Smooth muscle cell (in vitro differentiated cells): Measurements from ENCODE around the gene AGAP6. TPM values are rescaled to one million over a fixed set of nuclear protein-coding genes. Genes with fewer than 3 reads are reported as not detected.
"Not testable (repeated sequence)": the region's sequence is repeated elsewhere in the genome, so short reads cannot be mapped to it uniquely, and the experiment has no call there.

Experiments
- DNase-seq: peaks from one replicate; lab custom pipeline; 2025; ENCODE audit not compliant: unreplicated experiment; lab: John Stamatoyannopoulos, UW
- H2AFZ ChIP-seq: fragments of 200-600 bp; sonication (generic); 2 replicates; pipeline ENCODE4 v1.6.0; 2016; ENCODE audit warnings: antibody characterized with exemption, low read depth, mild to moderate bottlenecking
- H3F3A ChIP-seq: fragments of 200-600 bp; sonication (generic); 2 replicates; pipeline ENCODE4 v1.6.0; 2017; ENCODE audit warnings: antibody characterized with exemption, low read depth
- H3K27ac ChIP-seq: fragments of 200-600 bp; sonication (generic); 2 replicates; pipeline ENCODE4 v1.5.1; 2016; ENCODE audit warnings: low read depth, mild to moderate bottlenecking
- H3K27me3 ChIP-seq: fragments of 200-600 bp; sonication (generic); 2 replicates; pipeline ENCODE4 v1.6.1; 2016; ENCODE audit warnings: low read depth, mild to moderate bottlenecking
- H3K36me3 ChIP-seq: fragments of 200-600 bp; sonication (generic); 2 replicates; pipeline ENCODE4 v1.5.1; 2016; ENCODE audit warnings: low read depth
- H3K4me1 ChIP-seq: fragments of 200-600 bp; sonication (generic); 2 replicates; pipeline ENCODE4 v1.5.1; 2016; ENCODE audit warnings: low read depth
- H3K4me2 ChIP-seq: fragments of 200-600 bp; sonication (generic); 2 replicates; pipeline ENCODE4 v1.6.0; 2016; ENCODE audit warnings: mild to moderate bottlenecking
- H3K4me3 ChIP-seq: fragments of 200-600 bp; sonication (generic); 2 replicates; pipeline ENCODE4 v1.5.1; 2016; ENCODE audit warnings: mild to moderate bottlenecking
- H3K79me2 ChIP-seq: fragments of 200-600 bp; sonication (generic); 2 replicates; pipeline ENCODE4 v1.6.0; 2016; ENCODE audit warnings: low read depth, mild to moderate bottlenecking
- H3K9ac ChIP-seq: fragments of 200-600 bp; sonication (generic); 2 replicates; pipeline ENCODE4 v1.6.0; 2016; ENCODE audit warnings: low read depth
- H3K9me3 ChIP-seq: fragments of 200-600 bp; sonication (generic); replicated peaks from 2 replicates; pipeline ENCODE4 v1.5.1; 2016; ENCODE audit warnings: low read depth
- H4K20me1 ChIP-seq: fragments of 200-600 bp; sonication (generic); 2 replicates; pipeline ENCODE4 v1.6.0; 2016; ENCODE audit warnings: low read depth
- WGBS: methylation state at CpG from one replicate; pipeline ENCODE4 v1.1.7; 2016; ENCODE audit warnings: low lambda C conversion rate; 5-methylcytosine and 5-hydroxymethylcytosine counted together
- polyA plus RNA-seq: library from polyadenylated mRNA; unstranded; fragments of >200 nt; fragmentation: Nextera tagmentation; extraction: Ambion mirVana; gene quantifications from 2 replicates; pipeline ENCODE4 v1.2.1, GENCODE V29; 2016
- total RNA-seq: library from RNA; depleted of rRNA; stranded (reverse); fragments of >200 nt; gene quantifications from 2 replicates; pipeline ENCODE4 v1.2.3, GENCODE V29; 2014

Gene AGAP6
- total RNA-seq (6.8 and 7.1 TPM in 2 replicates), polyA plus RNA-seq (5.3 and 9.8 TPM in 2 replicates)

DNA sequence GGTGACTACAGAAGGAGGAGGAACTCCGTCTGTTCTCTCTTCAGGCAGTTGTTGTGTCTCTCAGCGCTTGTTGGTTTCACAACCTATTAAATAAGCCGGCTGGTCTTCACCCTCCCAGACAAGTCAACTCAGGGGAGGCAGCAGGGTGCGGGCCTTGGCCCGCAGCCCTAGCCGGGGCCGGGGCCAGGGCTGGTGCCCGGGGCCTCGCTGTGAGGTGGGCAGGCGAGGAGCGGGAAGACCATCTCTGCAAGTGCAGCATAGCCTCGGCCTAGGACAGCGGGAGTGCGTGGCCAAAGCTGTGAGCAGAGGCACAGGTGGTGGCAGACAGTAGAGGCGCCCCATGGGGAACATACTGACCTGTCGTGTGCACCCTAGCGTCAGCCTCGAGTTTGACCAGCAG is at the start of gene AGAP6:
Gene AGAP6, plus strand, starts transcription at position 31 of the 400 bp plus-strand sequence. Its CDS starts 310 bp downstream, at position 341.
- H3K27me3 ChIP-seq, H3K4me3 ChIP-seq, H3K27ac ChIP-seq, H3F3A ChIP-seq, H3K4me2 ChIP-seq, H2AFZ ChIP-seq, H3K4me1 ChIP-seq, H4K20me1 ChIP-seq, H3K9ac ChIP-seq, H3K79me2 ChIP-seq, H3K9me3 ChIP-seq, H3K36me3 ChIP-seq, DNase-seq: not testable (repeated sequence)
- WGBS, result 95% methylated on average over 13 of the region's 18 CpGs

DNA sequence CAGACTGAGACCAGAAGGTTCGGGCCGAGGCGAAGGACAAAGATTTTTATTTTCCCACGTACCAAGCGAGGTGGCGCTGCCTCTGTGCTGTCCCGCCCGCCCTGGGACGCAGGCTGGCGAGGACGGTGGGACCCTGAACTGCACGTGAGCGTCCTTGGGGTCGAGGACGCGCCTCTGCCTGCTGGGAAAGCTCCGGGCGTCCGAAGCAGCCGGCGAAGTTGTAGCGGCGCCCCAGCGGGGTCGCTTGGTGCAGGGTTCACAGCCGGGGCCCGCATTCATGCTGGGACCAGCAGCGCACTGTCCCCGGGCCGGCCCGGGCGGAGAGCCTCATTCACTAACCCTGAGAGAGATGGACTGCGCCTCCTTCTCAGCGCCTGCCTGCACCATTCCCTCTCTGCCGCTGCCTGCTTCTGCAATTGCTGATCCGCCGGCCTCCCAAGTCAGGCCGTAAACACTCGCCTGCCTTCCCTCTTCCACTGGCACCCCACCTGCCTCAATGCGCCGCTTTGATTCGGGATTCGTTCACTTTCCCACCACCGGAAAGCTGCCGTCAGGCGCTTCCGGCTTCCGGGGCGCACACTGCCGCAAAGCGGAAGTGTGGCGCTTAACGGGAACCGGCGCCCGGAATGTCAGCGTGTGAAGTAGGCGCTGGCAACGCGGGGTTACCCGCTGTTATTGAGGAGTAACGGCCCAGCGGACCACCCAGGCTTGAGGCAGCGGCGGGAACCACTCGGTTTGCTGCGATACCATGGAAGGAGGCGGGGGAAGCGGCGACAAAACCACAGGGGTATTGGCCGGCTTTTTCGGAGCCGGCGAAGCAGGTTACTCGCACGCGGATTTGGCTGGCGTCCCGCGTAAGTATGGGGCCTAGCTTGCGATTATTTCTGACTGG is 46.5 kb upstream of the AGAP6 start, which contains the start of the genes PARG and TIMM23B:
Gene PARG, minus strand, starts transcription at position 581 of the 892 bp plus-strand sequence. Its CDS starts 302 bp downstream, at position 279.
Gene TIMM23B, plus strand, starts transcription at position 607 of the 892 bp plus-strand sequence. Its CDS starts 142 bp downstream, at position 749.
- WGBS, result 1% methylated on average over 76 of the region's 81 CpGs

GRCh38 chr10:49942339-49942705 is 45.9 kb upstream of the AGAP6 start:
- Histone ChIP-seq H3K79me2 (peaks cover 65% of the 10 kb centered on the region), H3K27ac (peak overlapping the region; percentile 67), H3K9ac (peak overlapping the region; percentile 87), H3K4me3 (peak overlapping the region; percentile 69), H3K4me2 (peak overlapping the region; percentile 90), H2AFZ (peak overlapping the region; percentile 81)
- not testable (repeated sequence) for H4K20me1 ChIP-seq, DNase-seq, H3K4me1 ChIP-seq, H3K9me3 ChIP-seq, H3F3A ChIP-seq, H3K27me3 ChIP-seq, H3K36me3 ChIP-seq
- 2% methylated on average over 12 of the region's 12 CpGs for WGBS

More for the DNA sequence above, 46.5 kb upstream of the AGAP6 start, which contains the start of the genes PARG and TIMM23B:
- H3K27me3 ChIP-seq, H3K36me3 ChIP-seq, H4K20me1 ChIP-seq, H3K9me3 ChIP-seq, H3F3A ChIP-seq, H3K4me1 ChIP-seq: not testable (repeated sequence)
- Histone ChIP-seq H3K4me2 (peak within 1 kb of the TSS; percentile 90), H3K79me2 (peaks cover 63% of the 10 kb centered on the region), H3K27ac (peak within 1 kb of the TSS; percentile 67), H3K4me3 (peak within 1 kb of the TSS; percentile 69), H3K9ac (peak within 1 kb of the TSS; percentile 87), H2AFZ (peak within 1 kb of the TSS; percentile 81)
- DNase-seq, result peak; percentile 30

DNA sequence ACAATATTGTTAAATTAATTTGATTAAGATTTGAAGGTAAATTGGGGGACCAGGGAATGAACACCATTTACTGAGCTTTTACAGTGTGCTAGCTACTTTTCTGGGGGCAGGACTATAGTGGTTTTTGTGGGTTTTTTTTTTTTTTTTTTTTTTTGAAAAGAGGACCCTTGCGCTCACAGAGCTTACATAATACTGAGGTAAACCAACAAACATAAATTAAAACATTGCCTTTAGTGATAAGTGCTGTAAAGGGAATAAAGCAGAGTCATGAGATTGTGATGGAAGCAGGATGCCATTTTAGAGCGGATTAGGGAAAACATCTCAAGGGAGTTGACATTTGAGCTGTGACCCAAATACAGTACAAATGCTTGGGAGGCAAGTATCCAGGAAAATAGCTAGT is 44.6 kb upstream of the AGAP6 start:
- H4K20me1 ChIP-seq, H3K4me2 ChIP-seq, H3F3A ChIP-seq, H3K36me3 ChIP-seq, DNase-seq, H3K27me3 ChIP-seq, H3K4me3 ChIP-seq, H3K9me3 ChIP-seq, H3K4me1 ChIP-seq, H2AFZ ChIP-seq, H3K27ac ChIP-seq, H3K9ac ChIP-seq: not testable (repeated sequence)
- peaks cover 63% of the 10 kb centered on the region for H3K79me2 ChIP-seq
- 97% methylated on average over 2 of the region's 2 CpGs for WGBS

DNA sequence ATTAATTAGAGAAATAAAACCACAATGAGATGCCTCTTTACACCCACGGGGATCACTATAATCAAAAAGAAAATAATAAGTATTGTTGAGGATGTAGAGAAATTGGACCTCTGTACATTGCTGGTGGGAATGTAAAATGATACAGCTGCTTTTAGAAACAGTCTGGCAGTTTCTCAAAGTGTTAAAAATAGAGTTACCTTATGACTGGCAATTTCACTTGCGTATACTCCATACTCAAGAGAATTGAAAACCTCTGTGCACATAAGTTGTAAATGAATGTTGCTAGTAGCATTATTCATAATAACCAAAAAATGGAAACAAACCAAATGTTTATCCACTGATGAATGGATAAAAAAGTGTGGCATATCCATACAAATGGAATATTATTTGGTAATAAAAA is 40.1 kb upstream of the AGAP6 start:
- H3K27ac ChIP-seq, H3K4me1 ChIP-seq: not testable (repeated sequence)

GRCh38 chr10:49948737-49949136 is 39.5 kb upstream of the AGAP6 start:
- not testable (repeated sequence) for H3K9me3 ChIP-seq, H3K4me1 ChIP-seq, DNase-seq, H3K27ac ChIP-seq, H3K9ac ChIP-seq, H3K27me3 ChIP-seq, H3K36me3 ChIP-seq, H2AFZ ChIP-seq, H3K4me2 ChIP-seq, H4K20me1 ChIP-seq, H3F3A ChIP-seq, H3K4me3 ChIP-seq
- WGBS, result 98% methylated on average over 2 of the region's 2 CpGs
- H3K79me2 ChIP-seq, result peaks cover 31% of the 10 kb centered on the region

More for the DNA sequence above, 40.1 kb upstream of the AGAP6 start:
- not testable (repeated sequence) for DNase-seq, H3K36me3 ChIP-seq, H3K27me3 ChIP-seq, H3F3A ChIP-seq, H3K4me2 ChIP-seq, H4K20me1 ChIP-seq, H3K9me3 ChIP-seq, H2AFZ ChIP-seq, H3K9ac ChIP-seq, H3K4me3 ChIP-seq
- WGBS, result 90% methylated on average over 1 of the region's 2 CpGs
- H3K79me2 ChIP-seq, result peaks cover 36% of the 10 kb centered on the region

- H3K79me2 ChIP-seq, result peaks cover 12% of the 10 kb centered on the region
- not testable (repeated sequence) for H2AFZ ChIP-seq, H3F3A ChIP-seq, H3K9ac ChIP-seq, H3K4me1 ChIP-seq, H3K4me3 ChIP-seq, H3K27ac ChIP-seq, H3K36me3 ChIP-seq, H3K27me3 ChIP-seq, H3K4me2 ChIP-seq, H4K20me1 ChIP-seq, H3K9me3 ChIP-seq, DNase-seq
- WGBS, result 100% methylated on average over 3 of the region's 3 CpGs
These were observed 36.2 kb upstream of the AGAP6 start for GRCh38 chr10:49952006-49952405.

DNA sequence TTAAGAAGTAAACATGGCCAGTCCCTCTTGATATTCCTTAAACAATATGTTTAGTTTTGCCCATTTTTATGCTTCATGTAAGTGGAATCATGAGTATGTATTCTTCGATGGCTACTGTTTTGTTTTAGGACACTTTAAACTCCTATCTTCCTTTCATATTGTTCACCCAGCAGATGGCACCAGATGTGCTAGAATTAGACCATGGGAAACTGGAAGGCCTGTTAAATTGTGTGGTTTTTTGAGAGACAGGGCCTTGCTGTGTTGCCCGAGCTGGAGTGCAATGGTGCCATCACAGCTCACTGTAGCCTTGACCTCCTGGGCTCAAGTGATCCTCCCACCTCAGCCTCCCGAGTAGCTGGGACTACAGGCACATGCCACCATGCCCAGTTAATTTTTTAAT is 35.1 kb upstream of the AGAP6 start:
- H3K27me3 ChIP-seq, H3K4me1 ChIP-seq, H4K20me1 ChIP-seq, H3K4me3 ChIP-seq, DNase-seq, H3K9me3 ChIP-seq, H3K36me3 ChIP-seq, H3F3A ChIP-seq, H3K27ac ChIP-seq, H2AFZ ChIP-seq, H3K9ac ChIP-seq, H3K4me2 ChIP-seq, H3K79me2 ChIP-seq: not testable (repeated sequence)
- WGBS, result 84% methylated on average over 3 of the region's 3 CpGs
